SU-DHL-6 (cell line): ENCODE measurements around the gene PALM2AKAP2.

Source experiments
- EZH2phosphoT487 ChIP-seq: fragments of 200-600 bp; sonication (generic), shearing (Covaris generic); conservative IDR thresholded peaks from 2 replicates; pipeline ENCODE4 v1.6.1; 2018; ENCODE audit warnings: mild to moderate bottlenecking, antibody characterized with exemption, low read length, moderate library complexity, mixed read lengths
- TF ChIP-seq, protein P1 (sequence below): fragments of 200-600 bp; sonication (generic); IDR thresholded peaks from one replicate; pipeline ENCODE4 v1.5.1; 2017; ENCODE audit warnings: antibody characterized with exemption, mild to moderate bottlenecking, low read length, moderate library complexity; ENCODE audit not compliant: insufficient read depth, poor library complexity, severe bottlenecking

DNA sequence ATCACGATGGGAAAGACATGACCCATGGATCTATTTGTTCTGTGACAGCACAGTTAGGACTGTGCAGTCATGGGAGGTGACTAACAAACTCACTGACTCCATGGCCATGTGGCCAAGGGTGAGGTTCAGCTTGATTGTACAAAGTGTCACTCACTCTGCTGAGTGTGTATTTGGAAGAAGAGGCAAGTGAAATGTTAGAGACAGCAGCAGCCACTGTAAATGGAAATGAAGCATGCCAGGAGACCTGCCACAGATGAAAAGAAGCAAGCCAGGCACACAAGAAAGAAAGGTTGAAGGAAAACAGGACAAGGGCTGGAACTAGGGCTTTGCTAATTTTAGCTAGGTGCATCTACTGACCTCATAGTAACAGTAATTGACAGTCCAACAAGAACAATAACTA, 42.7 kb upstream of the PALM2AKAP2 start:
- TF ChIP-seq, protein P1, sequence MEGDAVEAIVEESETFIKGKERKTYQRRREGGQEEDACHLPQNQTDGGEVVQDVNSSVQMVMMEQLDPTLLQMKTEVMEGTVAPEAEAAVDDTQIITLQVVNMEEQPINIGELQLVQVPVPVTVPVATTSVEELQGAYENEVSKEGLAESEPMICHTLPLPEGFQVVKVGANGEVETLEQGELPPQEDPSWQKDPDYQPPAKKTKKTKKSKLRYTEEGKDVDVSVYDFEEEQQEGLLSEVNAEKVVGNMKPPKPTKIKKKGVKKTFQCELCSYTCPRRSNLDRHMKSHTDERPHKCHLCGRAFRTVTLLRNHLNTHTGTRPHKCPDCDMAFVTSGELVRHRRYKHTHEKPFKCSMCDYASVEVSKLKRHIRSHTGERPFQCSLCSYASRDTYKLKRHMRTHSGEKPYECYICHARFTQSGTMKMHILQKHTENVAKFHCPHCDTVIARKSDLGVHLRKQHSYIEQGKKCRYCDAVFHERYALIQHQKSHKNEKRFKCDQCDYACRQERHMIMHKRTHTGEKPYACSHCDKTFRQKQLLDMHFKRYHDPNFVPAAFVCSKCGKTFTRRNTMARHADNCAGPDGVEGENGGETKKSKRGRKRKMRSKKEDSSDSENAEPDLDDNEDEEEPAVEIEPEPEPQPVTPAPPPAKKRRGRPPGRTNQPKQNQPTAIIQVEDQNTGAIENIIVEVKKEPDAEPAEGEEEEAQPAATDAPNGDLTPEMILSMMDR = no peak
- TF ChIP-seq EZH2phosphoT487 = no peak
